PFSK-1 (cell line): ENCODE measurements around the gene SLC9A3.

ENCODE experiments used
- FOXP2 ChIP-seq: optimal IDR thresholded peaks from 2 replicates; pipeline ENCODE3; 2011; ENCODE audit warnings: borderline replicate concordance, control low read depth, inconsistent platforms; ENCODE audit not compliant: insufficient read depth; ENCODE audit errors: extremely low read length, extremely low read depth
- POLR2AphosphoS5 ChIP-seq: IDR thresholded peaks from 2 replicates; pipeline ENCODE4 v1.6.1; 2012; ENCODE audit warnings: low read depth, mild to moderate bottlenecking, control low read depth, low read length, moderate library complexity
- SIN3A ChIP-seq: IDR thresholded peaks from 2 replicates; pipeline ENCODE4 v1.6.1; 2012; ENCODE audit warnings: mild to moderate bottlenecking, low read length, moderate library complexity, borderline replicate concordance; ENCODE audit not compliant: insufficient read depth
- TAF1 ChIP-seq: IDR thresholded peaks from 2 replicates; pipeline ENCODE4 v1.6.1; 2012; ENCODE audit warnings: low read length, control low read depth, borderline replicate concordance; ENCODE audit not compliant: insufficient read depth
- TF ChIP-seq, protein P1 (sequence below), 2 experiments: IDR thresholded peaks; 2 replicates each; pipeline versions ENCODE4 v1.6.1 to v1.8.0; 2011 to 2012; ENCODE audit warnings: low read depth in 2 of 2, low read length in 2 of 2, control low read depth in 1 of 2, inconsistent platforms in 1 of 2, mild to moderate bottlenecking in 1 of 2, moderate library complexity in 1 of 2; ENCODE audit not compliant: insufficient read depth in 1 of 2

The SLC9A3 gene

DNA sequence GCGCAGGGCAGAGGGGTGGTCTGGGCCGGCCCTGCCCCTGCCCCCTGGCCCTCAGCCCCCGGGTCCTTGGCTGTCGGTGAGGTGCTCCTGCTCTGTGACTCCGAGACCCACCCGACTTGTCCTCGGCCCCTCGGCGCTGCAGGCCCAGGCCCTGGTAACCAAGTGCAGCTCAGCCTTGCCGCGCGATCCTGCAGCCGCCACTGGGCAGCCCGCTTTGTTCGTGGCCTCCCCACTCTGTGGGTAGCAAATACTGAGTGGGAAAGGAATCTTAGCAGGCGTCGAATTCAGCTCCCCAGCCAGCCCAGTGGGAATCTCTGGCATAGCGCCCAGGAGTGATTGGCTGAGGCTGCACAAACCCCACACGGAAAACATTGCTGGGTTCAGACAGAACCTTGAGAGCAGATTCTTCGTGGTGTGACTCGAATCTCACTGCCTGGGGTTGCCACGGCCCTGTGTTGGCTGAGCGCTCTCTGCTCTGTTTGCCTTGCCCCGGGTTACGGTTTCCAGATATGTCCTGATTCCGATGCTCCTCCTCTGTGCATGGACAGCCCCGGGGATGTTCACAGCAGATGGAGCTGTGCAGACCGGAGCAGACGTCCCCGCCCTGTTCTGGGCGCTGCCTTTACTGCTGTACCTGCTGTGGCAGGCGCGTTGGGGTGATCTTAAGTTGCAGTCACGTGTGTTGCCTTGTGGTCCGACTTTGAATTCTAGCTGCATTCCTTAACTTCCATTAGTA is 94.6 kb downstream of the SLC9A3 start:
- TF ChIP-seq SIN3A, result no peak
- no peak for TF ChIP-seq FOXP2
- no peak for TF ChIP-seq TAF1
- TF ChIP-seq POLR2AphosphoS5, result no peak
- TF ChIP-seq, protein P1, sequence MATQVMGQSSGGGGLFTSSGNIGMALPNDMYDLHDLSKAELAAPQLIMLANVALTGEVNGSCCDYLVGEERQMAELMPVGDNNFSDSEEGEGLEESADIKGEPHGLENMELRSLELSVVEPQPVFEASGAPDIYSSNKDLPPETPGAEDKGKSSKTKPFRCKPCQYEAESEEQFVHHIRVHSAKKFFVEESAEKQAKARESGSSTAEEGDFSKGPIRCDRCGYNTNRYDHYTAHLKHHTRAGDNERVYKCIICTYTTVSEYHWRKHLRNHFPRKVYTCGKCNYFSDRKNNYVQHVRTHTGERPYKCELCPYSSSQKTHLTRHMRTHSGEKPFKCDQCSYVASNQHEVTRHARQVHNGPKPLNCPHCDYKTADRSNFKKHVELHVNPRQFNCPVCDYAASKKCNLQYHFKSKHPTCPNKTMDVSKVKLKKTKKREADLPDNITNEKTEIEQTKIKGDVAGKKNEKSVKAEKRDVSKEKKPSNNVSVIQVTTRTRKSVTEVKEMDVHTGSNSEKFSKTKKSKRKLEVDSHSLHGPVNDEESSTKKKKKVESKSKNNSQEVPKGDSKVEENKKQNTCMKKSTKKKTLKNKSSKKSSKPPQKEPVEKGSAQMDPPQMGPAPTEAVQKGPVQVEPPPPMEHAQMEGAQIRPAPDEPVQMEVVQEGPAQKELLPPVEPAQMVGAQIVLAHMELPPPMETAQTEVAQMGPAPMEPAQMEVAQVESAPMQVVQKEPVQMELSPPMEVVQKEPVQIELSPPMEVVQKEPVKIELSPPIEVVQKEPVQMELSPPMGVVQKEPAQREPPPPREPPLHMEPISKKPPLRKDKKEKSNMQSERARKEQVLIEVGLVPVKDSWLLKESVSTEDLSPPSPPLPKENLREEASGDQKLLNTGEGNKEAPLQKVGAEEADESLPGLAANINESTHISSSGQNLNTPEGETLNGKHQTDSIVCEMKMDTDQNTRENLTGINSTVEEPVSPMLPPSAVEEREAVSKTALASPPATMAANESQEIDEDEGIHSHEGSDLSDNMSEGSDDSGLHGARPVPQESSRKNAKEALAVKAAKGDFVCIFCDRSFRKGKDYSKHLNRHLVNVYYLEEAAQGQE (IDR thresholded peaks at IDR 0.05; ENCODE audit: insufficient read depth in 1 of 2, low read depth in 2 of 2, low read length in 2 of 2), result no peak

DNA sequence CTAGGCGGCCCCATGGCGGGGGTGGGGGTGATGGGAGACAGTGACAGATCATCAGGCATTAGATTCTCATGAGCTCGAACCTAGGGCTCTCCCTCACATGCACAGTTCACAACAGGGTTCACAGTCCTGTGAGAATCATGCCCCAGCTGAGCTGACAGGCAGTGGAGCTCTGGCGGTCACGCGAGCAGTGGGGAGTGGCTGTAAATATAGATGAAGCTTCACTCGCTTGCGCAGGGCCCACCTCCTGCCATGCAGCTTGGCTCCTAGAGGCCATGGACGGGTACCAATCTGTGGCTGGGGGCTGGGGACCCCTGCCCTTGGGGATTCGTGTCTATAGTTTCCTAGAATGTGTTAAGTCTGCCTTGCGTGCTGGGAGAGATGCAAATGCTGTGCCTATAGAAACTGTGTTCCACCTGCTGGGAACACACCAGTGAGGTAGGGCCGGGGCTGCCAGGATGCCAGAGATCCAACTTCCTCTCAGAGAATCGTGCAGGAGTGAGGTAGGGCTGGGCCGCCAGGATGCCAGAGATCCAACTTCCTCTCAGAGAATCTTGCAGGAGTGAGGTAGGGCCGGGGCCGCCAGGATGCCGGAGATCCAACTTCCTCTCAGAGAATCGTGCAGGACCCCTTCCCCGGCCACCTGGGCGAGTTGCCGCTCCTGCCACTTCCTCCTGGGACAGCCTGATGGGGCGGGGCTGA is 95.3 kb downstream of the SLC9A3 start:
- no peak for TF ChIP-seq TAF1
- TF ChIP-seq POLR2AphosphoS5, result no peak
- TF ChIP-seq FOXP2, result no peak
- no peak for TF ChIP-seq SIN3A
- TF ChIP-seq, protein P1 (IDR thresholded peaks at IDR 0.05; ENCODE audit: insufficient read depth in 1 of 2, low read depth in 2 of 2, low read length in 2 of 2), result no peak

DNA sequence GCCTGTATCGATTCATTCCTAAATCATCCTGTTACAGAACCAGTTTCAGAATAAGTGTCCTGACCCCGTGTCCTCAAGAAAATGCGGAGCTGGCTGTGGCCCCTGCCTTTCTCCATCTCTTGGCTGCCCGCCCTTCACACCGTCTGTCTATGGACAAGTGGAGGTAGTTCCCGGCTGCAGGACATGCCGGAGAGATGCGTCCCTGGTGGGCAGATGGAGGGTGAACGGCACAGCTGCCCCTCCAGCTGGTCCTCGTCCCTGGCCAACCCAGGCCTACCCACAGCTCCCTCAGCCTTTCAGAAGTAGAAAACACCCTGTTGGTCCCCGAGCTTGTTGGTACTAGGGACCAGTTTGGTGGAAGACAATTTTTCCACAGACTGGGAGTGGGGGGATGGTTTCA is 96.0 kb downstream of the SLC9A3 start:
- no peak for TF ChIP-seq SIN3A
- TF ChIP-seq TAF1, result no peak
- no peak for TF ChIP-seq POLR2AphosphoS5
- TF ChIP-seq FOXP2, result no peak
- TF ChIP-seq, protein P1 (IDR thresholded peaks at IDR 0.05; ENCODE audit: insufficient read depth in 1 of 2, low read depth in 2 of 2, low read length in 2 of 2), result no peak

DNA sequence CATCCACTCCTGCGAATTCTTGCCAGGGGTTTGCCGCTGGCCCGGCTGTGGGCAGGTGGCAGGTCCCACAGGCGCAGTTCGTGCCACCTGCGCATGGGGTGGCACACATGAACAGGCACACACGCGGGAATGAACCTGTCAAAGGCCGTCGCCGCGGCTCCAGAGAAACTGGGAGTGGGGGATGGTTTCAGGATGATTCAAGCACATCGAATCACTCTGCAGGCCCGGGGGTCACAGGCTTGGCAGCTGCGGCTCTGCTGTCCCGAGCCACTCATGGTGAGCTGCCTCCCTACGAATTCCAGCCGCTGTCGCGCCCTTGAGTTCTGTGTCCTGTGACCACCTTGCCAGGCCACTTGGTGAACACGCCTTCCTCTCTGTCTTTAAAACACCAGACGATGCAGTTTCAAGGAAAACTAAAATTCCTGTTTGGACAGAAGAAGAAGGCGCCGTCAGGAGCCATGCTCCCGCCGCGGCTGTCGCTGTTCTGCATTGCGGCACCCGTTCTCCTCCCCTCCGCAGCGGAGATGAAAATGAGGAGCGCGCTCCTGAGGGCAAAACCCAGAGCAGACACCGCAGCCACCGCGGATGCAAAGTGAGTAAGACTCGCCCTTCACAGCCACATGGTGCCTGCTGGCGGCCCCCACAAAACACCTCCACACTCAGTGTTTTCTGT is 96.7 kb downstream of the SLC9A3 start:
- no peak for TF ChIP-seq TAF1
- no peak for TF ChIP-seq POLR2AphosphoS5
- no peak for TF ChIP-seq SIN3A
- TF ChIP-seq, protein P1 (IDR thresholded peaks at IDR 0.05; ENCODE audit: insufficient read depth in 1 of 2, low read depth in 2 of 2, low read length in 2 of 2), result no peak
- no peak for TF ChIP-seq FOXP2
